Fibroblast of peridontal ligament (primary cell): Measurements from ENCODE around the gene S100A16.
"Not testable (repeated sequence)": the region's sequence is repeated elsewhere in the genome, so short reads cannot be mapped to it uniquely, and the experiment has no call there.

Experiments used
- DNase-seq: peaks from one replicate; pipeline ENCODE4 v3.0.0-alpha.2; 2010; ENCODE audit errors: extremely low read depth

S100A16 gene

DNA sequence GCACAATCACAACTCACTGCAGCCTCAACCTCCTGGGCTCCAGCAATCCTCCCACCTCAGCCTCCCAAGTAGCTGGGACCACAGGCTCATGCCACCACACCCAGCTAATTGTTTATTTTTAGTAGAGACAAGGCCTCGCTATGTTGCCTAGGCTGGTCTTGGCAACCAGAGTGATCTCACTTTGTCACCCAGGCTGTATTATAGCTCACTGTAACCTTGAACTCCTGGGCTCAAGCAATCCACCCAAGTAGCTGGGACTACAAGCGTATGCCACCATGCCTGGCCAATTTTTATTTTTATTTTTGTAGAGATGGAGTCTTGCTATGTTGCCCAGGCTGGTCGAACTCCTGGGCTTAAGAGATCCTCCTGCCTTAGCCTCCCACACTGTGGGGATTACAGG lies 50.9 kb downstream of the S100A16 start:
- not testable (repeated sequence) for DNase-seq

DNA sequence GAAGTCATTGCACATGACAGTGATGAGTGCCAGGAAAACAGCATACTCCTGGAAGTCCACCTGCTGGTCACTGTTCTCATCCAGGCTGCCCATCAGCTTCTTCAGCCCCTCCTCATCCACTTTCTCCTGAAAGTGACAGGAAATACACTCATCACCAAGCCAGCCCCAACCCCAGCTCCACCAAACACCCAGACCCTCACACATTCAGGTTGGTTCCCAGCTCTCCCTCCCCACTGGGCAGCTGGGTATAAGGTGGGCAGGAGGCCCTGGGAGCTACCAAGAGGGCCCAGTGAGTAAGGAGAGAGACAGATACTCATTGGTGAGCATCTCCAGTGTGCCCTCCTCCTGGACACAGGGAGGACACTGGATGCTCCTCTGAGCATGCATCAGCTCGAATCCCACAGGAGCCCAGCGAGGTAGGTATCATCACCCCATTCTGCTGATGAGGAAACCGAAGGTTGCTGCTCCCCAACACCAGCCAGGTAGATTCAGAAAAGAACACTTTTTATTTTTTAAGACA lies 51.4 kb downstream of the S100A16 start:
- no peak for DNase-seq

DNA sequence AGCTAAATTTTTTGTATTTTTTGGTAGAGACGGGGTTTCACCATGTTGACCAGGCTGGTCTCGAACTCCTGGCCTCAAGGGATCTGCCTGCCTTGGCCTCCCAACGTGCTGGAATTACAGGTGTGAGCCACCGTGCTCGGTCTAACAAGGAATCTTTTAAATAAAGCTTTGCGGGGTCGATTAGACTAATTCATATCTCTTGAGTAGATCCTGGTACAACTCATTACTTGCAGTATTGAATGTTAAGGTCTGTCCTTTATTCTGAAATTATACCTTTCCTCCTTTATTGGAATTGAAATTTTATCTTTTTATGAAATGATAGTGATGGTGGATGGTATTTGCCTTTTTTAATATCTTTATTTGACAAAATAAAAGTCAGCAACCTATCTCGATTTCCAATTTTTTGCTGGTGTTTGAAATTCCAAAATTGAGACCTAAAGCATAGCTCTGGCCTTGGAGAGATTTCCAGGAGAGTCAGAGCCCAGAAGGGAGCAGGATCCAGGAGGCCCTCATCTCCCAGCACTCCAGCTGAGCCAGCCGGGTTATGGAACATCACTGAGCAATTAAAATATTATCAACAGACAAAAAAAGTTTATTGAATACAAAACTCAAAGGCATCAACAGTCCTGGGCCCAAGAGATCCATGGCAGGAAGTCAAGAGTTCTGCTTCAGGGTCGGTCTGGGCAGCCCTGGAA lies 52.0 kb downstream of the S100A16 start:
- DNase-seq = no peak

GRCh38 chr1:153560241-153560640 lies 52.7 kb downstream of the S100A16 start:
- DNase-seq = no peak

DNA sequence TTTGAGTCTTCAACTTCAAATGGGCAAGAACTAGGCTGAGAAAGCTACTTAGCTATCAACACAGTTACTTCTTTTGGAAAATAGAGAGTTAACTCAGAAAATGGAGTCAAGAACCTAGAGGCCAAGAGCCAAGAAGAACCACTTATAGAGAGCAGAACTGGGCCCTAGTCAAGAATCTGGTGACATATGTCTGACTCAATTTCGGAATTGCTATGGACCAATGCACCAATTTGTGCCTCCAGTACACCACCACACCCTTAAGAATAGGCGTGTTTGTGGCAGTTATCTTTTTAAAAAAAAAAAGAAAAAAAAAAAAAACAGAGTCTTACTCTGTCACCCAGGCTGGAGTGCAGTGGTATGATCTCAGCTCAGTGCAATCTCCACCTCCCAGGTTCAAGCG lies 55.1 kb downstream of the S100A16 start:
- DNase-seq = no peak
